ENCODE measurements around the gene VSTM2L. TPM values are rescaled to one million over a fixed set of nuclear protein-coding genes. Genes with fewer than 3 reads are reported as not detected.

VSTM2L gene
- polyA plus RNA-seq, 2 donors: 0.26 to 0.57 TPM

GRCh38 chr20:37877832-37878772 lies 24.8 kb upstream of the VSTM2L start:
- peaks cover 0 to 6% of the 10 kb centered on the region in 2 donors for H3K4me1 ChIP-seq (ENCODE audit: control insufficient read depth in 2 of 2, insufficient read depth in 2 of 2, low read length in 1 of 2)
- H3K9me3 ChIP-seq (ENCODE audit: control insufficient read depth in 2 of 2, insufficient read depth in 1 of 2, low read depth in 1 of 2, low read length in 1 of 2): no peaks in the 10 kb centered on the region
- no peaks in the 10 kb centered on the region for H3K27me3 ChIP-seq (ENCODE audit: control insufficient read depth in 1 of 2, insufficient read depth in 2 of 2, low read length in 2 of 2)
- WGBS, 2 donors: 77 to 79% methylated on average over 20 of the region's 20 CpGs
- H3K27ac ChIP-seq (ENCODE audit: low read depth in 2 of 2, low read length in 1 of 2): no peak overlapping the region
- H3K4me3 ChIP-seq (ENCODE audit: low read depth in 1 of 2, low read length in 2 of 2): no peak overlapping the region
- H3K36me3 ChIP-seq (ENCODE audit: control insufficient read depth in 2 of 2, insufficient read depth in 2 of 2, low read length in 1 of 2): peaks cover 0 to 10% of the 10 kb centered on the region in 2 donors

GRCh38 chr20:37878835-37879599 lies 23.9 kb upstream of the VSTM2L start:
- Histone ChIP-seq H3K27me3 (ENCODE audit: control insufficient read depth in 1 of 2, insufficient read depth in 2 of 2, low read length in 2 of 2) (no peaks in the 10 kb centered on the region), H3K4me1 (ENCODE audit: control insufficient read depth in 2 of 2, insufficient read depth in 2 of 2, low read length in 1 of 2) (peaks cover 0 to 6% of the 10 kb centered on the region in 2 donors), H3K36me3 (ENCODE audit: control insufficient read depth in 2 of 2, insufficient read depth in 2 of 2, low read length in 1 of 2) (peaks cover 0 to 2% of the 10 kb centered on the region in 2 donors), H3K9me3 (ENCODE audit: control insufficient read depth in 2 of 2, insufficient read depth in 1 of 2, low read depth in 1 of 2, low read length in 1 of 2) (no peaks in the 10 kb centered on the region), H3K4me3 (ENCODE audit: low read depth in 1 of 2, low read length in 2 of 2) (no peak overlapping the region), H3K27ac (ENCODE audit: low read depth in 2 of 2, low read length in 1 of 2) (no peak overlapping the region)
- 71 to 79% methylated on average over 12 of the region's 12 CpGs for WGBS, 2 donors

GRCh38 chr20:37879843-37880242 lies 23.1 kb upstream of the VSTM2L start:
- H3K27me3 ChIP-seq (ENCODE audit: control insufficient read depth in 1 of 2, insufficient read depth in 2 of 2, low read length in 2 of 2): no peaks in the 10 kb centered on the region
- H3K9me3 ChIP-seq (ENCODE audit: control insufficient read depth in 2 of 2, insufficient read depth in 1 of 2, low read depth in 1 of 2, low read length in 1 of 2): no peaks in the 10 kb centered on the region
- H3K36me3 ChIP-seq (ENCODE audit: control insufficient read depth in 2 of 2, insufficient read depth in 2 of 2, low read length in 1 of 2): no peaks in the 10 kb centered on the region
- no peak overlapping the region for H3K4me3 ChIP-seq (ENCODE audit: low read depth in 1 of 2, low read length in 2 of 2)
- peaks cover 0 to 6% of the 10 kb centered on the region in 2 donors for H3K4me1 ChIP-seq (ENCODE audit: control insufficient read depth in 2 of 2, insufficient read depth in 2 of 2, low read length in 1 of 2)
- no peak overlapping the region for H3K27ac ChIP-seq (ENCODE audit: low read depth in 2 of 2, low read length in 1 of 2)
- 96 to 97% methylated on average over 1 of the region's 1 CpG for WGBS, 2 donors

GRCh38 chr20:37880726-37881591 lies 22.0 kb upstream of the VSTM2L start:
- H3K4me1 ChIP-seq (ENCODE audit: control insufficient read depth in 2 of 2, insufficient read depth in 2 of 2, low read length in 1 of 2): peaks cover 0 to 6% of the 10 kb centered on the region in 2 donors
- H3K4me3 ChIP-seq (ENCODE audit: low read depth in 1 of 2, low read length in 2 of 2): no peak overlapping the region
- H3K9me3 ChIP-seq (ENCODE audit: control insufficient read depth in 2 of 2, insufficient read depth in 1 of 2, low read depth in 1 of 2, low read length in 1 of 2): no peaks in the 10 kb centered on the region
- no peaks in the 10 kb centered on the region for H3K27me3 ChIP-seq (ENCODE audit: control insufficient read depth in 1 of 2, insufficient read depth in 2 of 2, low read length in 2 of 2)
- 49 to 58% methylated on average over 18 of the region's 18 CpGs for WGBS, 2 donors
- H3K36me3 ChIP-seq (ENCODE audit: control insufficient read depth in 2 of 2, insufficient read depth in 2 of 2, low read length in 1 of 2): no peaks in the 10 kb centered on the region
- no peak overlapping the region for H3K27ac ChIP-seq (ENCODE audit: low read depth in 2 of 2, low read length in 1 of 2)

GRCh38 chr20:37881601-37882343 lies 21.2 kb upstream of the VSTM2L start:
- Histone ChIP-seq H3K27me3 (ENCODE audit: control insufficient read depth in 1 of 2, insufficient read depth in 2 of 2, low read length in 2 of 2) (no peaks in the 10 kb centered on the region), H3K36me3 (ENCODE audit: control insufficient read depth in 2 of 2, insufficient read depth in 2 of 2, low read length in 1 of 2) (no peaks in the 10 kb centered on the region), H3K4me1 (ENCODE audit: control insufficient read depth in 2 of 2, insufficient read depth in 2 of 2, low read length in 1 of 2) (peaks cover 0 to 6% of the 10 kb centered on the region in 2 donors), H3K9me3 (ENCODE audit: control insufficient read depth in 2 of 2, insufficient read depth in 1 of 2, low read depth in 1 of 2, low read length in 1 of 2) (no peaks in the 10 kb centered on the region), H3K27ac (ENCODE audit: low read depth in 2 of 2, low read length in 1 of 2) (no peak overlapping the region), H3K4me3 (ENCODE audit: low read depth in 1 of 2, low read length in 2 of 2) (no peak overlapping the region)
- 63 to 64% methylated on average over 22 of the region's 22 CpGs for WGBS, 2 donors

GRCh38 chr20:37882961-37883712 lies 19.8 kb upstream of the VSTM2L start:
- Histone ChIP-seq H3K4me3 (ENCODE audit: low read depth in 1 of 2, low read length in 2 of 2) (no peak overlapping the region), H3K27ac (ENCODE audit: low read depth in 2 of 2, low read length in 1 of 2) (no peak overlapping the region), H3K4me1 (ENCODE audit: control insufficient read depth in 2 of 2, insufficient read depth in 2 of 2, low read length in 1 of 2) (peaks cover 0 to 6% of the 10 kb centered on the region in 2 donors), H3K27me3 (ENCODE audit: control insufficient read depth in 1 of 2, insufficient read depth in 2 of 2, low read length in 2 of 2) (no peaks in the 10 kb centered on the region), H3K9me3 (ENCODE audit: control insufficient read depth in 2 of 2, insufficient read depth in 1 of 2, low read depth in 1 of 2, low read length in 1 of 2) (no peaks in the 10 kb centered on the region), H3K36me3 (ENCODE audit: control insufficient read depth in 2 of 2, insufficient read depth in 2 of 2, low read length in 1 of 2) (no peaks in the 10 kb centered on the region)
- WGBS, 2 donors: 75% methylated on average over 16 of the region's 16 CpGs

- 95% methylated on average over 8 of the region's 8 CpGs for WGBS, 2 donors
- H3K27me3 ChIP-seq (ENCODE audit: control insufficient read depth in 1 of 2, insufficient read depth in 2 of 2, low read length in 2 of 2): no peaks in the 10 kb centered on the region
- peaks cover 0 to 6% of the 10 kb centered on the region in 2 donors for H3K4me1 ChIP-seq (ENCODE audit: control insufficient read depth in 2 of 2, insufficient read depth in 2 of 2, low read length in 1 of 2)
- H3K36me3 ChIP-seq (ENCODE audit: control insufficient read depth in 2 of 2, insufficient read depth in 2 of 2, low read length in 1 of 2): no peaks in the 10 kb centered on the region
- H3K9me3 ChIP-seq (ENCODE audit: control insufficient read depth in 2 of 2, insufficient read depth in 1 of 2, low read depth in 1 of 2, low read length in 1 of 2): no peaks in the 10 kb centered on the region
- H3K27ac ChIP-seq (ENCODE audit: low read depth in 2 of 2, low read length in 1 of 2): no peak overlapping the region
- no peak overlapping the region for H3K4me3 ChIP-seq (ENCODE audit: low read depth in 1 of 2, low read length in 2 of 2)
Measured at GRCh38 chr20:37885042-37885441, 17.9 kb upstream of the VSTM2L start.

GRCh38 chr20:37885593-37886503 lies 17.1 kb upstream of the VSTM2L start:
- Histone ChIP-seq H3K36me3 (ENCODE audit: control insufficient read depth in 2 of 2, insufficient read depth in 2 of 2, low read length in 1 of 2) (no peaks in the 10 kb centered on the region), H3K27ac (ENCODE audit: low read depth in 2 of 2, low read length in 1 of 2) (no peak overlapping the region), H3K4me3 (ENCODE audit: low read depth in 1 of 2, low read length in 2 of 2) (no peak overlapping the region), H3K4me1 (ENCODE audit: control insufficient read depth in 2 of 2, insufficient read depth in 2 of 2, low read length in 1 of 2) (peaks cover 0 to 2% of the 10 kb centered on the region in 2 donors), H3K9me3 (ENCODE audit: control insufficient read depth in 2 of 2, insufficient read depth in 1 of 2, low read depth in 1 of 2, low read length in 1 of 2) (no peaks in the 10 kb centered on the region), H3K27me3 (ENCODE audit: control insufficient read depth in 1 of 2, insufficient read depth in 2 of 2, low read length in 2 of 2) (no peaks in the 10 kb centered on the region)
- 50 to 56% methylated on average over 30 to 32 of the region's 32 CpGs for WGBS, 2 donors

Measured in esophagus (tissue), 2 donors.